Fibroblast of the conjunctiva (primary cell): ENCODE data around the gene EXOSC6.
"Not testable (repeated sequence)": the region's sequence is repeated elsewhere in the genome, so short reads cannot be mapped to it uniquely, and the experiment has no call there.

Experiments
- DNase-seq: peaks from one replicate; pipeline ENCODE4 v3.0.0-alpha.2; 2010; ENCODE audit warnings: low read depth

Gene EXOSC6

GRCh38 chr16:70198666-70199065, 53.1 kb downstream of the EXOSC6 start:
- not testable (repeated sequence) for DNase-seq

DNA sequence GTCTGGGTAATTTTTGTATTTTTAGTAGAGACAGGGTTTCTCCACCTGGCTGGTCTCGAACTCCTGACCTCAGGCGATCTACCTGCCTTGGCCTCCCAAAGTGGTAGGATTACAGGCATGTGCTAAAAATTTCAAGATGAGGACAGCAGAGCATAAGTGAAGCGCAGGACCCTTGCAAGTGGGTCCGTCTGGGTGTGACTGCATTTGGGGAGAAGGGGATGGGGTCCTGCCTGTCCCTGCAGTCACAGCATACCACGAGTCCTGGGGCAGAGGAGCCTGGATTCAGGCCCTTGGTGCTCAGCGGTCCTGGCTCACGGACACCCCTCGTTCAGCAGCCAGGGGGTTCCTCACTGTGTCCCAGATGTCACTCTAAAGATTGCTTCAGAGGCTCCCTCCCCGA, 53.5 kb downstream of the EXOSC6 start:
- DNase-seq, result not testable (repeated sequence)

DNA sequence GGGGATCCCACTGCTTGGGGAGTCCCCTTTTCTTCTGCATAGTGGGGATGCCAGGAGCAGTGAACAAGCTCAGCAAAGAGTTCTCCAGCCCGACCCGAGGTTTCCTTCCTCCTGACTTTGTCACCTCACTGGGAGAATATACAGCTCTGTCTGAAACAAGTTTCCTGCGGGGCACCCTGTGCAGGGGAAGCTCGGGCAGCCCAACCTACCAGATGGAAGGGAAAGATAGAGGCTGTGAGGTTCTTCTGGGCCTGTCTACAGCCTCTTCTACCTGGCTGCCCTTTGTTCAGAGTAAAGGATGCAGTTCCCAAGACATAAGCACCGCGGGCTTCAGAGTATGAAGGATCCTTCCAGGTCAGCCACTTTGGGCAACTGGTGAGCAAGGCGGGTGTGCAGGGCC, 54.1 kb downstream of the EXOSC6 start:
- not testable (repeated sequence) for DNase-seq
